Sigmoid colon (tissue), 4 donors: ENCODE results near the gene RASL10A.

Experiments
- EP300 ChIP-seq, 4 donors: sonication (generic); formaldehyde crosslinking; IDR thresholded peaks; one replicate each; pipeline ENCODE4 v1.6.1; 2017; ENCODE audit warnings: antibody characterized with exemption in 4 of 4
- POLR2A ChIP-seq, 2 donors: fragments of 450-650 bp; IDR thresholded peaks; one replicate each; pipeline ENCODE4 v1.6.1; 2016; ENCODE audit warnings: antibody characterized with exemption in 2 of 2, mild to moderate bottlenecking in 2 of 2, moderate library complexity in 2 of 2
- TF ChIP-seq, protein P1 (sequence below), 4 experiments: fragments of 450-650 bp in 3 of 4; fragments of 200-600 bp in 1 of 4; IDR thresholded peaks; one replicate each; pipeline ENCODE4 v1.5.1; 2016 to 2019; ENCODE audit warnings: antibody characterized with exemption in 4 of 4, mild to moderate bottlenecking in 3 of 4, moderate library complexity in 2 of 4

GRCh38 chr22:29310065-29310862, 5.2 kb downstream of the RASL10A start:
- TF ChIP-seq POLR2A (IDR thresholded peaks at IDR 0.05) (no peak), EP300 (IDR thresholded peaks at IDR 0.05) (no peak)
- TF ChIP-seq, protein P1, sequence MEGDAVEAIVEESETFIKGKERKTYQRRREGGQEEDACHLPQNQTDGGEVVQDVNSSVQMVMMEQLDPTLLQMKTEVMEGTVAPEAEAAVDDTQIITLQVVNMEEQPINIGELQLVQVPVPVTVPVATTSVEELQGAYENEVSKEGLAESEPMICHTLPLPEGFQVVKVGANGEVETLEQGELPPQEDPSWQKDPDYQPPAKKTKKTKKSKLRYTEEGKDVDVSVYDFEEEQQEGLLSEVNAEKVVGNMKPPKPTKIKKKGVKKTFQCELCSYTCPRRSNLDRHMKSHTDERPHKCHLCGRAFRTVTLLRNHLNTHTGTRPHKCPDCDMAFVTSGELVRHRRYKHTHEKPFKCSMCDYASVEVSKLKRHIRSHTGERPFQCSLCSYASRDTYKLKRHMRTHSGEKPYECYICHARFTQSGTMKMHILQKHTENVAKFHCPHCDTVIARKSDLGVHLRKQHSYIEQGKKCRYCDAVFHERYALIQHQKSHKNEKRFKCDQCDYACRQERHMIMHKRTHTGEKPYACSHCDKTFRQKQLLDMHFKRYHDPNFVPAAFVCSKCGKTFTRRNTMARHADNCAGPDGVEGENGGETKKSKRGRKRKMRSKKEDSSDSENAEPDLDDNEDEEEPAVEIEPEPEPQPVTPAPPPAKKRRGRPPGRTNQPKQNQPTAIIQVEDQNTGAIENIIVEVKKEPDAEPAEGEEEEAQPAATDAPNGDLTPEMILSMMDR (IDR thresholded peaks at IDR 0.05) = no peak
